ENCODE results near the gene DBF4B.

The DBF4B gene

DNA sequence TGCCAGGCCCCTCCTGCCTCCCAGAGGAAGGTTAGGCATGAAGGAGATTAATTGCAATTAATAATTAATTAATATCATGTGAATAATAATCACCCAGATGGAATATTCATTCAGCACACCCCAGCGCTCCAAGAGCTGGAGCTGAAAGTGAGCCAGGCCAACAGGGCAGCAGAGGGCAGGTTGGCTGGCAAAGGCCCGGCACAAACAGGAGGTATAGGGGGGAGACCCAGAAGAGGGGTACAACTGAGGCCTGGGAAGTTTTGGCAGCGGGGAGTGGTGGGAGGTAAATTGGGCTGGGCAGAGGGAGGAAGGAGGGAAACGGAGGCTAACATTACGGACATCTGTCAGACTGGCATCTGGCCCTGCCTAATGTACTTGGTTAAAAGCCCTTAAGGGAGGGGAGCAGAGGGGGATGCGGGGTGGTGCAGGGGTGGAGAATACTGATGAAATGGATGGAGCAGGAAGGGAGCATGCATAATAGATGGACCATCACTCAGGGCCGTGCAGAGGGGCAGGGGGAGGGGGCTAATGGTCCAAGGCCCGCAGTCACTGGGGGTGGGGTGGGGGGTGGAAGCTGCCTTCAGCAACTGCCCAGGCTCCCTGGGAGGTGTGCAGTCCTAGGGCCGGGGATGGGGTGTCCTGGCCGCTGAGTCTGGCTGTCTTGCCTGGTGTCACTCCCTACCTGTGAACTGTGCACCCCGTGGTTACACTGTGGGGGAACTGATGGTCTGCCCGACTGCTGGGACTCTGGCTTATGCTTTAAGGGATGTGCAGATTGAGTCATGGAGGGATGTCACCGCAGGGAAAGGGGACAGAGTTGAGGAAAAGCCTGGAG lies 52.2 kb downstream of the DBF4B start:
- DNase-seq = no peak

GRCh38 chr17:44761932-44762810 lies 53.7 kb downstream of the DBF4B start:
- no peak for DNase-seq

DNA sequence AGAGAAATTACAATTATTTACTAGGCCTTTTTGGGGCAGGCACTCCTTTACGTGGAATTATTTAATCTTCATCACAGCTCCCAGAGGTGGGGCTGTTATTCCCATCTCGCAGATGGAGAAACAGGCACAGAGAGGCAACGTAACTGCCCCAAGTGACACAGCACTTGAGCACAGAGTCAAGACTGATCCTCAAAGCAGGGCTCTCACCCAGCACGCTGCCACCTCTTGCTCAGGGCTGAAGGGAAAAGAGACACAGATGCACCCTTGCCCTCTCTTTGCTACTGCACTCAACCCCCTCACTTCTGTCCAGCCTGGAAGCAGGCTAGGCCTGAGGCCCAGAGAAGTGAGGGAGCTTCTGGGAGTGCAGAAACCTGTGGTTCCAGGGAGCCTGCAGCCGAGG lies 54.7 kb downstream of the DBF4B start:
- DNase-seq = no peak

- no peak for DNase-seq
These were observed 57.5 kb downstream of the DBF4B start for GRCh38 chr17:44765965-44766364.

- no peak for DNase-seq
These were observed 58.1 kb downstream of the DBF4B start for GRCh38 chr17:44766409-44767038.

DNA sequence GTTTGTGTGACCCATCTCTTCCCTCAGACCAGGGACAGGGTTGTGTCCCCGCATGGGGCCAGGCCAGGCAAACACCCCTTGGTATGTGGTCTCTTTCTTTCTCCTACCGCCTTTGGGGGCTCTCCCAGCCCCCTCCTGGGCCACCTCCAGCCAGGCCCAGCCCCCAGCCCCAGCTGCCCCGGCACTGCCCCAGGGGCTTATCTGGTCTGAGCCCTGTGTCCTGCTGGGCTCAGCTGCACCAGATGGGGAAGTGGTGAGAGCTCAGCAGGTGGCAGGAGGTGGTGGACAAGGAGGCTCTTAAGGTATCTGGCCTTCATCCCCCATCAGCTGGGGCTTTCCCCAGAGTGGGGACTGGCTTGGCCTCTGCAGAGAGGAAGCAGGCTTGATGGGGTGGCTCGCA lies 59.0 kb downstream of the DBF4B start:
- no peak for DNase-seq

DNA sequence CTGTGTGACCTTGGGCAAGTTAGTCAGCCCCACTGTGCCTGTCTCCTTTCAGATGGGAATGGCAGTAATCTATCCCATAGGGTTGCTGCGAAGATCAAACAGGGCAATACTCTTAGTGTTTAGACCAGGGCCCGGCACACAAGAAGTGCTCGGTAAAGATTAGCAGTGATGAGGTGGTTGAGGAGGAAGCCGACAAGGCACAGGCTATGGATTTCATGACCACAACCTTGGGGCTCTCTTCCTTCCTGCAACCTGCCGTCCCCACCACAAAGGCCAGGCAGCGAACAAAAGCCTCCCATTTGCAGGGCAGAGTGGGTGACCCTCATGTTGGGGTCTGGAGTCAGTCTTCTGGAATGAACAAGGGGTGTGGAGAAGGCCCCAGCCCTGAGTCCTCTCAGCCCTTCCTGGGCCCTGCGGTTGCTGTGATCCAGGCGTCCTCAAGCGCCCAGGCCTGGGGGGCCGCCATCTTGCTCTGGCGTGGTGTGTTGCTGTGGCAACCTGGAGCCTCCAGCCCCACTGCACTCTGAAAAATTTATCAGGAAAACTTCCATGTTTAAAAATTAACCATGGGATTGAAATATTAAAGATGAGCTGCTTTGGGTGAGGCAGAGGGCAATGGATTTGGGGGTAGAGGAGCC lies 60.2 kb downstream of the DBF4B start:
- no peak for DNase-seq

DNA sequence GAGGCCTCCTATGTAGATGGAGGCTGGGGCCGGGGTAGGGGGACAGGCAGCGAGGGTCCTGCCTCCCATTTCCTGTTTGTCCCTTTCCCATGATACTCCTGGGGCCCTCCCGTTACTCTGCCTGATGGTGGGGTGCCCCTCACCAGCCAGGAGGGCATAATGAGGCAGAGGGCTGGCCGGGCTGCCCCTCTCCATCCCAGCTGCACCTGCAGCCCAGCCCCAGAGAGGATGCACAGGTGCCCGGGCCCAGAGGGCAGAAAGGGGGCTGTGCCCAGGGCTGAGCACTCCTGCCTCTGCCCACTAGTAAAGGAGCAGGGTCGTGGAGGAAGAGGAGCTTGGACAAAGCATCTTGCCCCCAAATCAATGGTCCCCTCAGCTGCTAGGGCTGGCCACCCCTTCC lies 60.8 kb downstream of the DBF4B start:
- no peak for DNase-seq

DNA sequence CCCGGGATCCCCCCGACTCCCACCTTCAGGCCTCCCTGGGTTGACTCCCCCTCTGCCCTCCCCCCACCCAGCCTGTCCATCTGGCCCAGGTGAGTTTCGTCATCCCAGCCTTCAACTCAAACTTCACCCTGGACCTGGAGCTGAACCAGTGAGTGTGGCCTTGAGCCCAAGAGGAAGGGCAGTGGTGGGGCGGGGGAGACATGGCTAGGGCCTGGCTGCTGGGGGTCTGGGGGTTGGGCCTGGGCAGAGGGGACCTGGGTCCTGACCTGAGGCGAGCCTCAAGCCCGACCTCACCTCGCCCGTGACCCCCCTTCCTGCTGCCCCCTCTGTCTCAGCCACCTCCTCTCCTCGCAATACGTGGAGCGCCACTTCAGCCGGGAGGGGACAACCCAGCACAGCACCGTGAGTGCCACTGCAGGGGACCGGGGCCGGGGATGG lies 61.2 kb downstream of the DBF4B start:
- no peak for DNase-seq

DNA sequence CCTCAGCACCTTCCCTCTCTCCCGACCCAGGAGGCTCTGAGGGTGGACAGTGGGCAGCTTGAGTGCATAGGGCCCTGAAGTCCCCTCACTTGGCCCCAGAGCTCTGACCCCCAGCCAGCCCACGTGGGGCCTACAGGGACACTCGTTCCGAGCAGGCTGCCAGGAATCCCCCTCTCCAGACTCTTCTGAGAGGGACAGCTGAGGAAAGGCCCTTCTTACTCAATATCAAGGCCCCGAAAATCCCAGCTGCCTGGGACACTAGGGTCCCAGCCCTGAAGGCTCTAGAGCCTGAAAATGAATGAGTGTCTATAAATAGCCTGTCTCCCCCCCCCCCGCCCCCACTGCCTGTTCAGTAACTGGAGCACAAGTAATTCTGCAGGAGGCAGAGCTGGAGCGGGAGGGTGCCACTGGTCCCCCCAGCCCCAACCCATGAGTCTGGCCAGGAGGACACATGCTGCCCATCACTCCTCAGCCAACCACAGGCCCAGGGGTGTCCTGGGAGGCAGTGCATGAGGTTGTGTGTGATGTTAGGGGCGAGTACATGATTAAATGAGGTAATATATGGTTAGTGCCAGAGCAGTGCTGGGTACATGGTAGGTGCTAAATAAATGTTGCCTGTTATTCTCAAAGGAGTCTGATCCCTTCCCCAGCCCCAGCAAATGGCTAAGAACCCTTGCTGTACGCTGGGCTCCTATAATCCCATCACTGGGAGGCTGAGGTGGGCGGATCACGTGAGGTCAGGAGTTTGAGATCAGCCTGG lies 61.9 kb downstream of the DBF4B start:
- no peak for DNase-seq

DNA sequence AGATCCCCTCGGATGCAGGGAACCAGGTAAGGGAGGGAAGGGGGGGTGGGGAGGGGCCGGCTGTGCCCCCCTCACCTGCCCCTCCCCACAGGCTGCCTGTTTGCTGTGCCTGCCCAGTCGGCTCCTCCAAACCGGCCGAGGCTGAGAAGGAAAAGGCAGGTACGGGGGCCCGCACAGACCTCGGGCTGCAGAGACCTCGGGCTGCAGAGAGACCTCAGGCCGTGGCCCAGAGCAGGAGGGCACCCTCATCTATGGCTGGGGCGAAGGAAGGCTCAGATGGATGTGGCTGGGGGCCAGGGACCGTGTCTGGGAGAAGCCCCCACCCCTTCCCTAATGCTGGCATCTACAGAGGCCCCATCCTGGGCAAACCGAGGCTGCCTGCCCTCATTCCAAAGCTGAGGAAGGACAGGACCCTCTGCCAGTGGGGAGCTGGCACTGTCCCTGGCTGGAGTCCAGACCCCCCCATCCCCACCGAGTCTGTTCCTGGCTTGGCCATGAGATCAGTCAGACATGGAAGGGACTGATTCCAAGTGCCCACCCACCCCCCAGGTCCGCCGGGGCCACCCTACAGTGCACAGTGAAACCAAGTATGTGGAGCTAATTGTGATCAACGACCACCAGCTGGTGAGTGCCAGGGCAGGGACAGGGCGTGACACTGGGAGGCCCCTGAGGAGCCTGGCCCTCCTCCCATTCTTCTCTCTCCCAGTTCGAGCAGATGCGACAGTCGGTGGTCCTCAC lies 64.0 kb downstream of the DBF4B start:
- no peak for DNase-seq

GRCh38 chr17:44773140-44773539 lies 64.7 kb downstream of the DBF4B start:
- no peak for DNase-seq

DNA sequence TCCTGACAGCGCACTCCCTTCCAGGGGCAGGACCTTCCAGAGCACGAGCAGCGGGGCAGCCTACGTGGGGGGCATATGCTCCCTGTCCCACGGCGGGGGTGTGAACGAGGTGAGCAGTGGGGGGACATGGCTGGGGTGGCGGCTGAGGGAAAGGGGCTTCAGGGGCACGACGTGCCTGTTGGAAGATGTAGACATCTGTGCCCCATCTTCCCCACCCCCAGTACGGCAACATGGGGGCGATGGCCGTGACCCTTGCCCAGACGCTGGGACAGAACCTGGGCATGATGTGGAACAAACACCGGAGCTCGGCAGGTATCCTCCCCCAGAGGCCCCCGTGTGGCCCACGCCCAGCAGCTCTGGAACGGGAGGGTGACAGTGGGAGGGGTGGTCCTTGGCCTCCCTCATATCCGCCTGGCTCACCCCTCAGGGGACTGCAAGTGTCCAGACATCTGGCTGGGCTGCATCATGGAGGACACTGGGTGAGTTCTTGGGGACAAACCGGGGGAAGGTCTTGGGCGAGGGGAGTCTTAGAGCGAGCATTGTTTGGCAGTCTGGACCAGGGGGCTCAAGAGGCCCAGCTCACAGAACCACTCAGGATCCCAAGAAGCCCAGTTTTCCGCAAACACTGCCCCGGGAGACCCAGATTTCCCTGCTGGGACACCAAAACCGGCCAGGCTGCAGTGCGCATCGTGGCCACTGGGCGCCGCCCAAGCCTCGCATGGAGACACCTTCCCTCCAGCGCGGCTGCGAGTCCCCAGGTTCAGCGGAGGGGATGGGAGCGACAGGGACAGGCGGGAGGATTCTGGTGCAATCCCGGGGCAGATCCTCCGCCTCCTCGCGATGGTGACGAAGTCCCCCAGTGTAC lies 66.0 kb downstream of the DBF4B start:
- peak; percentile 83 for DNase-seq

- peak; percentile 98 for DNase-seq
These were observed 66.8 kb downstream of the DBF4B start for GRCh38 chr17:44775136-44775837.

GRCh38 chr17:44775838-44776621 lies 67.6 kb downstream of the DBF4B start:
- no peak for DNase-seq

DNA sequence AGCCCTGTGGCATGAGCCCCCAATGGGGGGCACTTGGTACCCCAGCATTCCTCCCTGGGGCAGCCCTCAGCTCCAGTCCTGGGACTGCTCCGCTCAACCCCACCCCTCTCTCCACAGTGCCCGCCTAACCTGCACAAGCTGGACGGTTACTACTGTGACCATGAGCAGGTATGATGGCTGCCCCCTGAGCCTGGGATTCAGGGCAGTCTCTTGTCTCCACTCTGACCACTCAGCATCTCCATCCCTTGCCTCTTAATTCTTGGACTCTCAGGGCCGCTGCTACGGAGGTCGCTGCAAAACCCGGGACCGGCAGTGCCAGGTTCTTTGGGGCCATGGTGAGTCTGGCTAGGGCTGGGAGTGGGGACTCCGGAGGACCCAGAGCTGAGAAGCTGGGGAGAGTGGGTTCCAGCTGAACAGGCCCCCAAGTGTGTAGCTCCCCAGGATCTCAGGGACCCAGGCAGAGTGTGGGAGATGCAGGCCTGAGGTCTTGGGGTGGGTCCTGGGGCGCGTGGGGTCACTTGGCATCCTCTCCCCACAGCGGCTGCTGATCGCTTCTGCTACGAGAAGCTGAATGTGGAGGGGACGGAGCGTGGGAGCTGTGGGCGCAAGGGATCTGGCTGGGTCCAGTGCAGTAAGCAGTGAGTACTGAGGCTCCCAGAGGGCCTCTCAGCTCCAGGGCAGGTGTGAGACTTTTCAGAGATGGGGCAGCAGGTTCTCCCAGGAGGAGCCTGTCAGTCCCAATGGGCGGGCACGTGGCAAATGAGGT lies 68.3 kb downstream of the DBF4B start:
- DNase-seq = no peak

DNA sequence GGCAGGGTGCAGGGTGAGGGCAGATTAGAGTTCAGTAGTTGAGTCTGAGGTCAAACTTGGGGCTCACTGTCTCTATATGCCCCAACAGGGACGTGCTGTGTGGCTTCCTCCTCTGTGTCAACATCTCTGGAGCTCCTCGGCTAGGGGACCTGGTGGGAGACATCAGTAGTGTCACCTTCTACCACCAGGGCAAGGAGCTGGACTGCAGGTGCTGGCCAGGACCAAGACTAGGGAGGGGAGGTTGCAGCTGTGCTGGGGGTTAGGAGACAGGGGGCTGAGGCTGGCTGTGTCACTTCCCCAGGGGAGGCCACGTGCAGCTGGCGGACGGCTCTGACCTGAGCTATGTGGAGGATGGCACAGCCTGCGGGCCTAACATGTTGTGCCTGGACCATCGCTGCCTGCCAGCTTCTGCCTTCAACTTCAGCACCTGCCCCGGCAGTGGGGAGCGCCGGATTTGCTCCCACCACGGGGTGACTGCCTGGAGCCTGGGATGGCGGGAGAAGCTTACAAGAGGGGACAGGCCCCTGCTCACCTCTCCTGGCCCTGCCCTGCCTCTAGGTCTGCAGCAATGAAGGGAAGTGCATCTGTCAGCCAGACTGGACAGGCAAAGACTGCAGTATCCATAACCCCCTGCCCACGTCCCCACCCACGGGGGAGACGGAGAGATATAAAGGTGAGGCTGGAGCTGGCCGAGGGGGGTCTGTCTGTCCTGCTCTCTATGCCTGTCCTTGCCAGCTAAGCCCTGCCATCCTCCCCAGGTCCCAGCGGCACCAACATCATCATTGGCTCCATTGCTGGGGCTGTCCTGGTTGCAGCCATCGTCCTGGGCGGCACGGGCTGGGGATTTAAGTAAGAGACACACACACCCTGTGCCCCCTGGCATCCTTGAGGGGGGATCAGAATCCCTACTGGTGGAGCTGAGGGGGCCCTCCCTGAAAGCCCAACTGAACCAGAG lies 69.2 kb downstream of the DBF4B start:
- DNase-seq = no peak
